ENCODE results near the gene ZNF521. TPM values are rescaled to one million over a fixed set of nuclear protein-coding genes. Genes with fewer than 3 reads are reported as not detected.

Gene ZNF521
- total RNA-seq, 4 donors from 2014 or later: 28.2 to 67.3 (median 53.1) TPM

DNA sequence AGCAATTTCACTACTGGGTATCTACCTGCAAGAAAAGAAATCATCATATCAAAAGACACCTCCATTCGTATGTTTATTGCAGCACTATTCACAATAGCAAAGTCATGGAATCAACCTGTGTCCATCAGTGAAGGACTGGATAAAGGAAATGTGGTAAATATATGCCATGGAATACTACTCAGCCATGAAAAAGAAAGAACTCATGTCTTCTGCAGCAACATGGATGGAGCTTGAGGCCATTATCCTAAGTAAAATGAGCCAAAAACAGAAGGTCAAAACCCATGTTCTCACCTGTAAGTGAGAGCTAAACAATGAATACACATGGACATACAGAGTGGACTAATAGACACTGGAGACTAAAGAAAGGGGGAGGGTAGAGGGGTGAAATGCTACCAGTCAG, 322.2 kb downstream of the ZNF521 start:
- TF ChIP-seq, protein P1, sequence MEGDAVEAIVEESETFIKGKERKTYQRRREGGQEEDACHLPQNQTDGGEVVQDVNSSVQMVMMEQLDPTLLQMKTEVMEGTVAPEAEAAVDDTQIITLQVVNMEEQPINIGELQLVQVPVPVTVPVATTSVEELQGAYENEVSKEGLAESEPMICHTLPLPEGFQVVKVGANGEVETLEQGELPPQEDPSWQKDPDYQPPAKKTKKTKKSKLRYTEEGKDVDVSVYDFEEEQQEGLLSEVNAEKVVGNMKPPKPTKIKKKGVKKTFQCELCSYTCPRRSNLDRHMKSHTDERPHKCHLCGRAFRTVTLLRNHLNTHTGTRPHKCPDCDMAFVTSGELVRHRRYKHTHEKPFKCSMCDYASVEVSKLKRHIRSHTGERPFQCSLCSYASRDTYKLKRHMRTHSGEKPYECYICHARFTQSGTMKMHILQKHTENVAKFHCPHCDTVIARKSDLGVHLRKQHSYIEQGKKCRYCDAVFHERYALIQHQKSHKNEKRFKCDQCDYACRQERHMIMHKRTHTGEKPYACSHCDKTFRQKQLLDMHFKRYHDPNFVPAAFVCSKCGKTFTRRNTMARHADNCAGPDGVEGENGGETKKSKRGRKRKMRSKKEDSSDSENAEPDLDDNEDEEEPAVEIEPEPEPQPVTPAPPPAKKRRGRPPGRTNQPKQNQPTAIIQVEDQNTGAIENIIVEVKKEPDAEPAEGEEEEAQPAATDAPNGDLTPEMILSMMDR (IDR thresholded peaks at IDR 0.05): no peak
- TF ChIP-seq POLR2A (IDR thresholded peaks at IDR 0.05): no peak
- Histone ChIP-seq H3K4me3 (replicated peaks in 1 of 3) (no peak overlapping the region), H3K27me3 (no peaks in the 10 kb centered on the region), H3K9me3 (no peaks in the 10 kb centered on the region), H3K4me1 (no peaks in the 10 kb centered on the region), H3K27ac (no peak overlapping the region), H3K36me3 (no peaks in the 10 kb centered on the region)
- no peak for DNase-seq
- intact Hi-C loops (cut with DNase I): no loop called here
- 87 to 88% methylated on average over 1 of the region's 1 CpG for WGBS, 2 donors

DNA sequence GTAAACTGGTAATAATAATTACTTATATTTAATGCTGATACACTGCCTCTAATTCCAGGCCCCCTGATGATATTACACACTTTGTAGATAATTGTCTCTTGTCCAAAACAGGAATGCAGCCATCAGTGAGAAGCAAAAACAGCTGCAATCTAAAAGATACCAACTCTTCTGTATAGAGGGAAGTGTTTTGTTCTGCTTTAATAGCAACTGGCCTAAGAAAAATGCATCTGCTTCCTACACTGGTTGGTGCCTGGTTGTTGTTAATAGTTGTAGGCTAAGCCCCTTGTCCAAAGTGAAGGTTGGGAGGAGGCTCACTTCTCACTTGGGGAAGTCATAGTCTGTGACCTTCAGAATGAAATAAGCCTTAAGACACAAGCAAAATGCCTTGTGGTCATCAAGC, 332.0 kb downstream of the ZNF521 start:
- TF ChIP-seq, protein P1 (IDR thresholded peaks at IDR 0.05): no peak
- TF ChIP-seq POLR2A (IDR thresholded peaks at IDR 0.05): no peak
- no peak overlapping the region for H3K27ac ChIP-seq
- H3K9me3 ChIP-seq: no peaks in the 10 kb centered on the region
- H3K4me3 ChIP-seq (replicated peaks in 1 of 3): no peak overlapping the region
- intact Hi-C loops (cut with DNase I): no loop called here
- H3K27me3 ChIP-seq: no peaks in the 10 kb centered on the region
- no peak for DNase-seq
- no peaks in the 10 kb centered on the region for H3K36me3 ChIP-seq
- no peaks in the 10 kb centered on the region for H3K4me1 ChIP-seq

DNA sequence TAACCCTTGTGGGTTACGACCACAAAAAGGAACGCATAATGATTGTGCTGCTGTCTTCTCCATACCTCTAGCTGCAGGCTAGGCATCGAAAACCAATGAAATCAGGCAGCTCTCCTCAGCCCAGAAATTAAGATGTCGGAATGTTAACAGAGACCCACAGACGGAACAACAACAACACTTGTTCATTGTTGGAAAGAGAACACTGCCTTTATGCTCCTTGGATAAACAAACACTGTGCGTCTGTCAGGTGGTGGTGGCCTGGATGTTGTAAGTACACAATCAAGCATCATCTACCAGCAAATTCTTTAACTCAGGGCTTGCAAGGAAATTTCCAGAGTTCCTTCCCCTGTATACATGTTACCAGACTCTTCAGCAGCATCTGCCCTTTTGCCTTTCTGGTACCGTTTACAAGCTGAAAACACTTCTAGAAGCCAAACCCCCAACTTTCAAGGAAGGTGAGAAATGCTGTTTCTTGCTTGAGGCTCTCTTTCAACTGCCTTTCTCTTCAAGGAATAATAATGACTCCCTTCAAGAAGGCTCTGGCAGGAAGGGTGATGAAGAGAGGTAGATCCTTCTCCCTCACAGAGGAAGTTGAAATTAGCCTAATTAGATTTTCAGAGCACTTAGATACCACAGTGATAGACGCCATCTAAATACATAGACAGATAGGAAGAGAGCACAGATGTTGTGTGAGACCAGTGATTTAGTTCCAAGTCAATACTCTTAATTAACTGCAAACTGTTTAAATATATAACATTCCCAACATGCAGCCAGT, 332.7 kb downstream of the ZNF521 start:
- H3K4me1 ChIP-seq: no peaks in the 10 kb centered on the region
- no peak overlapping the region for H3K27ac ChIP-seq
- DNase-seq: no peak
- H3K36me3 ChIP-seq: no peaks in the 10 kb centered on the region
- H3K27me3 ChIP-seq: no peaks in the 10 kb centered on the region
- no peak overlapping the region for H3K4me3 ChIP-seq (replicated peaks in 1 of 3)
- TF ChIP-seq POLR2A (IDR thresholded peaks at IDR 0.05): no peak
- TF ChIP-seq, protein P1 (IDR thresholded peaks at IDR 0.05): no peak
- intact Hi-C loops (cut with DNase I): no loop called here
- 60 to 76% methylated on average over 8 of the region's 8 CpGs for WGBS, 2 donors
- no peaks in the 10 kb centered on the region for H3K9me3 ChIP-seq

DNA sequence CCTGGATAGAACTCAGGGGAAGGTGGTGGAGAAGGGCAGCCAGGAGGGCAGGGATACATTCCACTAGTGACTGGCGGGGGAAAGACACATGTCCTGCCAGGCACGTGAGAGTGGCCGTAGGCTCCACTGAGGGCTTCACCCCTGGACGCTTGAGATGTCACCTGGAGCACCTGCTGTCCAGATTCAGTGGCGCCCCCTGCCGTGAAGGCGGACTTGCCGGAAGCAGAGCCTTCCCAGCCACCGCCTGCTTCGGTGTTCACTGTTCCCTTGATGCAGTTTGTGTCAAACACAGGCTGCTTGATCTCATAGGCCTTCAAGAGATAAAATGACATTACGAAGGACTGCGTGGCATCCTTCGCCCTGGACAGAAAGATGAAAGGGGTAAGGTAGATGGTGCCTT, 335.3 kb downstream of the ZNF521 start:
- Histone ChIP-seq H3K9me3 (no peaks in the 10 kb centered on the region), H3K4me3 (replicated peaks in 1 of 3) (no peak overlapping the region), H3K27ac (no peak overlapping the region), H3K36me3 (no peaks in the 10 kb centered on the region), H3K27me3 (no peaks in the 10 kb centered on the region), H3K4me1 (no peaks in the 10 kb centered on the region)
- intact Hi-C loops (cut with DNase I): no loop called here
- TF ChIP-seq, protein P1 (IDR thresholded peaks at IDR 0.05): no peak
- no peak for TF ChIP-seq POLR2A (IDR thresholded peaks at IDR 0.05)
- 92 to 96% methylated on average over 12 to 13 of the region's 13 CpGs for WGBS, 2 donors
- no peak for DNase-seq

DNA sequence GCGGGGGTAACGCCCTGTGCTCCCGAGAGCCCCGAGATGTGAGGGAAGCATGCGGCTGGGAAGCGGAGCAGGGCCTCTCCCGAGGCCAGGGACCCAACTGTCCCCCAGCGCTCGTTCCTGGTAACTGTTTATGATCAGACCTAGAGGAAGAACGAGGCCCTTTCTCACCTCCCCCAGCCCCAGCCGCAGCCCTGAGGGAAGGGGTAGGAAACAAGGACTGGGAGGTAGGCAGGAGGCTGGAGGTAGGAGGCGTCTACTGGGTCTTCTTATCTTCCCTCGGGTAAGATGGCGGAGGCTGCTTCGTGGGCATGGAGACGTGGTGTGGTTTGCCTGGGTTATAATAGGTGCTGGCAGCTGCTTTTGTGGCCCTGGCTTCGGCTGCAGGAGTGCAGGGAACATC, 335.8 kb downstream of the ZNF521 start:
- Histone ChIP-seq H3K9me3 (no peaks in the 10 kb centered on the region), H3K36me3 (no peaks in the 10 kb centered on the region), H3K4me1 (no peaks in the 10 kb centered on the region), H3K4me3 (replicated peaks in 1 of 3) (no peak overlapping the region), H3K27me3 (no peaks in the 10 kb centered on the region), H3K27ac (no peak overlapping the region)
- intact Hi-C loops (cut with DNase I): no loop called here
- TF ChIP-seq, protein P1 (IDR thresholded peaks at IDR 0.05): no peak
- TF ChIP-seq POLR2A (IDR thresholded peaks at IDR 0.05): no peak
- no peak for DNase-seq
- 94% methylated on average over 17 of the region's 17 CpGs for WGBS, 2 donors

Data from thyroid gland (tissue), 4 donors.